ENCODE results near the gene PTPDC1.

DNA sequence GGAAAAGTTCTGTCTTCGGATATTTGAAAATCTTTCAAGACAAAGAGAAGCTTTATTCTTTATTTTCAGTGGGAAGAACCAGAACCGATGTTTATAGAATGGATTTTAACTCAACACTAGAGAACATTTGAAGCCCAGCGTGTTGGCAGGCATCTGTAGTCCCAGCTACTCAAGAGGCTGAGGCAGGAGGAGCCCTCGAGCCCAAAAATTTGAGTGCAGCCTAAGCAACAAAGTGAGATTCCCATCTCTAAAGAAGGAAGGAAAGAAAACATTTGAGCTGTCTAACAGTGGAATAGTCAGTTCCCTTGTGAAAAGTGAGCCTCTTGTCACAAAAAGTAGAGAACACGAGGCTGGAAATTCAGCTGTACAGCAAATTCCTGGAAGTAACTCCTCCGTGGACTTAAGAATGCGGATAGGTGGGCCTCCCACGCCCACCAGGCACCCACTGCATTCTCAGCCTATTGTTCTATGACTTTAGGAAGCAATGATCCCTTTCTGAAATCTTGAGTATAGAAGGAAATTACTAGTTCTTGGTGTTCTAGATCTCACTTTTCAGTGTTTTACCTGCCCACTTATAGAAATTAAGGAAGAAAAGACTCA lies 2.3 kb upstream of the PTPDC1 start:
- TF ChIP-seq, protein P1, sequence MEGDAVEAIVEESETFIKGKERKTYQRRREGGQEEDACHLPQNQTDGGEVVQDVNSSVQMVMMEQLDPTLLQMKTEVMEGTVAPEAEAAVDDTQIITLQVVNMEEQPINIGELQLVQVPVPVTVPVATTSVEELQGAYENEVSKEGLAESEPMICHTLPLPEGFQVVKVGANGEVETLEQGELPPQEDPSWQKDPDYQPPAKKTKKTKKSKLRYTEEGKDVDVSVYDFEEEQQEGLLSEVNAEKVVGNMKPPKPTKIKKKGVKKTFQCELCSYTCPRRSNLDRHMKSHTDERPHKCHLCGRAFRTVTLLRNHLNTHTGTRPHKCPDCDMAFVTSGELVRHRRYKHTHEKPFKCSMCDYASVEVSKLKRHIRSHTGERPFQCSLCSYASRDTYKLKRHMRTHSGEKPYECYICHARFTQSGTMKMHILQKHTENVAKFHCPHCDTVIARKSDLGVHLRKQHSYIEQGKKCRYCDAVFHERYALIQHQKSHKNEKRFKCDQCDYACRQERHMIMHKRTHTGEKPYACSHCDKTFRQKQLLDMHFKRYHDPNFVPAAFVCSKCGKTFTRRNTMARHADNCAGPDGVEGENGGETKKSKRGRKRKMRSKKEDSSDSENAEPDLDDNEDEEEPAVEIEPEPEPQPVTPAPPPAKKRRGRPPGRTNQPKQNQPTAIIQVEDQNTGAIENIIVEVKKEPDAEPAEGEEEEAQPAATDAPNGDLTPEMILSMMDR (conservative IDR thresholded peaks at IDR 0.05; ENCODE audit: low read length), result no peak
- no peak for TF ChIP-seq EZH2phosphoT487 (IDR thresholded peaks at IDR 0.05; ENCODE audit: borderline replicate concordance, low read depth, low read length)

Measured in OCI-LY7 (cell line).